OCI-LY3 (cell line): ENCODE results near the gene SLC22A15.

Experiments
- EZH2phosphoT487 ChIP-seq: fragments of 200-600 bp; shearing (Covaris generic); IDR thresholded peaks from 2 replicates; pipeline ENCODE4 v1.6.1; 2018; ENCODE audit warnings: antibody characterized with exemption, mixed run types, low read depth
- TF ChIP-seq, protein P1 (sequence below): fragments of 200-600, 300-600 bp; sonication (generic); IDR thresholded peaks from 2 replicates; pipeline ENCODE4 v1.5.1; 2014; ENCODE audit warnings: antibody characterized with exemption, low read length, low read depth

DNA sequence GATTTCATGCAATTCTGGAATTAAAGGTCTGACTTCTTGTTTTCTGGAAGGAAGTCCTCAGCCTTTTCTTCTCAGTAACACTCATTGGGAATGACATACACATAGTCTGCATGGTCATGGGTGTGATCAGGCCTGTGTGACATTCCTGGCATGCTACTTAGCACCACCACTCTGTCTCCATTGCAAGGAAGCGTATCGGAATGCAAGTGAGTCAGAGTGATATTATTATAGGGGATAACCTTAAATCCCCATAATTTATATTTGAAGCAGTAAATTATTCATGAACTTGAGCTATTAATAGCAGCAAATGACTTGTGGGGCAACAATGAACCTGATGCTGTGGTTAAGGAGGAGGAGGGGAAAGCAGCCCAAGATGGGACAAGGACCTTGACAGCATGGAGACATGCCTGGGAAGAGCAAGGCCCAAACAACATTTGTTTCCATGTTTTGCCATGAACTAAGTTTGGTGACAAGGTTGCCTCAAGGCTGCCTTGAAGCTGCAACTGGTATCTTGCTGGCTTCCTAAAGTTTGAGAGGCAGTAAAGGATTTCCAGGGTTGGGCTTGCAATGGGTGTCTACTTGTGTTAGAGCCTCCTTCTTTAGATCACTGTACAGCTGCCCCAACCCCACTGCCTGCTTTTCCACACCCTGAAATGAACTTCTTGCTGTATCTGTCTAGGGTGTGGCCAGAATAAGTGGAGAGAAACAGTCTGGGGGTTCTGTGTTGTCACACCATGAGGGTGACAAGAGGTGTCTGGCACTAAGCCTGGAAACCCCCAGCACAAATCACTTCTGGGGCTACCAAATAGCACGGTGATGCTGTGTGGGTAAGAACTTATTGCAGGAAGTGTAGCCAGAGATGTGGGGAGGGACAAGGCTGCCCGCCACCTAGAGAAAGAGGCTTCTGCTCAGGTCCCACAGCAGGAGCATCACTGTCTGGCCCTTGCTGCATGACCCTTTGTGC, 139.4 kb downstream of the SLC22A15 start:
- TF ChIP-seq, protein P1, sequence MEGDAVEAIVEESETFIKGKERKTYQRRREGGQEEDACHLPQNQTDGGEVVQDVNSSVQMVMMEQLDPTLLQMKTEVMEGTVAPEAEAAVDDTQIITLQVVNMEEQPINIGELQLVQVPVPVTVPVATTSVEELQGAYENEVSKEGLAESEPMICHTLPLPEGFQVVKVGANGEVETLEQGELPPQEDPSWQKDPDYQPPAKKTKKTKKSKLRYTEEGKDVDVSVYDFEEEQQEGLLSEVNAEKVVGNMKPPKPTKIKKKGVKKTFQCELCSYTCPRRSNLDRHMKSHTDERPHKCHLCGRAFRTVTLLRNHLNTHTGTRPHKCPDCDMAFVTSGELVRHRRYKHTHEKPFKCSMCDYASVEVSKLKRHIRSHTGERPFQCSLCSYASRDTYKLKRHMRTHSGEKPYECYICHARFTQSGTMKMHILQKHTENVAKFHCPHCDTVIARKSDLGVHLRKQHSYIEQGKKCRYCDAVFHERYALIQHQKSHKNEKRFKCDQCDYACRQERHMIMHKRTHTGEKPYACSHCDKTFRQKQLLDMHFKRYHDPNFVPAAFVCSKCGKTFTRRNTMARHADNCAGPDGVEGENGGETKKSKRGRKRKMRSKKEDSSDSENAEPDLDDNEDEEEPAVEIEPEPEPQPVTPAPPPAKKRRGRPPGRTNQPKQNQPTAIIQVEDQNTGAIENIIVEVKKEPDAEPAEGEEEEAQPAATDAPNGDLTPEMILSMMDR = no peak
- no peak for TF ChIP-seq EZH2phosphoT487
